Subcutaneous adipose tissue (tissue), 4 donors: Measurements from ENCODE around the gene C1orf87. TPM values are rescaled to one million over a fixed set of nuclear protein-coding genes. Genes with fewer than 3 reads are reported as not detected.

Source experiments
- total RNA-seq, 4 donors: library from RNA; depleted of rRNA; stranded (reverse); fragments of >200 nt; gene quantifications; one replicate each; pipeline ENCODE4 v1.1.0, GENCODE V29; 2016
- TF ChIP-seq, protein P1 (sequence below): fragments of 450-650 bp; IDR thresholded peaks from one replicate; pipeline ENCODE4 v1.5.1; 2016; ENCODE audit warnings: low read depth, mild to moderate bottlenecking, control low read depth, antibody characterized with exemption, moderate library complexity

The C1orf87 gene
- total RNA-seq, 4 donors from 2014 or later: 0.68 TPM; not detected in 3

GRCh38 chr1:60025552-60025951 lies 48.0 kb downstream of the C1orf87 start:
- TF ChIP-seq, protein P1, sequence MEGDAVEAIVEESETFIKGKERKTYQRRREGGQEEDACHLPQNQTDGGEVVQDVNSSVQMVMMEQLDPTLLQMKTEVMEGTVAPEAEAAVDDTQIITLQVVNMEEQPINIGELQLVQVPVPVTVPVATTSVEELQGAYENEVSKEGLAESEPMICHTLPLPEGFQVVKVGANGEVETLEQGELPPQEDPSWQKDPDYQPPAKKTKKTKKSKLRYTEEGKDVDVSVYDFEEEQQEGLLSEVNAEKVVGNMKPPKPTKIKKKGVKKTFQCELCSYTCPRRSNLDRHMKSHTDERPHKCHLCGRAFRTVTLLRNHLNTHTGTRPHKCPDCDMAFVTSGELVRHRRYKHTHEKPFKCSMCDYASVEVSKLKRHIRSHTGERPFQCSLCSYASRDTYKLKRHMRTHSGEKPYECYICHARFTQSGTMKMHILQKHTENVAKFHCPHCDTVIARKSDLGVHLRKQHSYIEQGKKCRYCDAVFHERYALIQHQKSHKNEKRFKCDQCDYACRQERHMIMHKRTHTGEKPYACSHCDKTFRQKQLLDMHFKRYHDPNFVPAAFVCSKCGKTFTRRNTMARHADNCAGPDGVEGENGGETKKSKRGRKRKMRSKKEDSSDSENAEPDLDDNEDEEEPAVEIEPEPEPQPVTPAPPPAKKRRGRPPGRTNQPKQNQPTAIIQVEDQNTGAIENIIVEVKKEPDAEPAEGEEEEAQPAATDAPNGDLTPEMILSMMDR: no peak

GRCh38 chr1:60017508-60018205 lies 55.9 kb downstream of the C1orf87 start:
- TF ChIP-seq, protein P1: no peak

- TF ChIP-seq, protein P1: no peak
These were observed 62.9 kb downstream of the C1orf87 start for GRCh38 chr1:60010690-60011089.

- TF ChIP-seq, protein P1: no peak
These were observed 65.1 kb downstream of the C1orf87 start for GRCh38 chr1:60008500-60008899.

GRCh38 chr1:60000625-60001024 lies 72.9 kb downstream of the C1orf87 start:
- TF ChIP-seq, protein P1: no peak

GRCh38 chr1:59999746-60000145 lies 73.8 kb downstream of the C1orf87 start:
- TF ChIP-seq, protein P1: no peak

- TF ChIP-seq, protein P1: no peak
These were observed 74.6 kb downstream of the C1orf87 start for GRCh38 chr1:59999006-59999405.
